ENCODE results near the gene GRIA3. TPM values are rescaled to one million over a fixed set of nuclear protein-coding genes. Genes with fewer than 3 reads are reported as not detected.

Gene GRIA3
- total RNA-seq, 4 donors from 2014 or later: 0.19 to 0.44 TPM; not detected in 2

DNA sequence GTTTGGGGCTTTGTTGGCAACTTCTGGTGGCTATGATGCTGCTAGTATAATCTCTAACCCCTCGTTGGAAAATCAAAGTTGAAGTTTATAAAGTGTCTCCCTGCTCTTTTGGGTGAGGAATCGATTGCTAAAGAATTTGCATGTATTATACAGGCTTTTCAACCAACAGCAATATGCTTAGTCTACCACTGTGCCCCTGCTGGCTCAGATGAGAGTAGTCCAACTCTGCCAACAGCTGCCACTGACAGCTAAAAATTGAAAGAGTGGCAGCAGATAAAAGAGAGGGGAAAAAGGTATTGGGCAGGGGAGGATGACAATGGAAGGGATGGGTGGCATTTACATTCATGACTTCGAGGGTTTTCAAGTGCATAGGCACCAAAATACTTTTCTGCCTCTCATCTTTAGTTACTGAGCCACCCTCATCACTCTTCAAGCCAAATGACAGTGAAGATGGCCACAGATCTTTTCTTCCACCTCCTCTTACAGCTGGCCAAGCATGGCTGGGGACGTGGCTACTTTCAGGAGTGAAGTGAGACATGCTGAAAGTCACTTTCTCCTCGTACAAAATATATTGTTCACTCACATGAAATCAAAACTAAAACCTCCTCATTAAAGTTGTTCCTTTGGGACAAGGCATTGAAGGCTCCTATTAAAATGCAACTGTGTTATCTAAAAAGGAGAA is 2.7 kb upstream of the GRIA3 start:
- DNase-seq: no peak
- no peaks in the 10 kb centered on the region for H3K9me3 ChIP-seq
- intact Hi-C loops (cut with DNase I): no loop called here
- no peaks in the 10 kb centered on the region for H3K36me3 ChIP-seq
- H3K4me1 ChIP-seq: peaks cover 0 to 16% (median 3%) of the 10 kb centered on the region in 3 donors
- H3K4me3 ChIP-seq: no peak overlapping the region
- TF ChIP-seq POLR2A (IDR thresholded peaks at IDR 0.05) (no peak), CTCF (IDR thresholded peaks at IDR 0.05) (no peak)
- H3K27me3 ChIP-seq: peaks cover 0 to 28% (median 4%) of the 10 kb centered on the region in 4 donors
- no peak overlapping the region for H3K27ac ChIP-seq
- 33 to 57% methylated on average over 5 of the region's 5 CpGs for WGBS, 2 donors

GRCh38 chrX:123184866-123185276 is 793 bp downstream of the GRIA3 start:
- H3K4me3 ChIP-seq: peak overlapping the region in 3 of 4 donors; percentile 26 to 55 (median 37)

DNA sequence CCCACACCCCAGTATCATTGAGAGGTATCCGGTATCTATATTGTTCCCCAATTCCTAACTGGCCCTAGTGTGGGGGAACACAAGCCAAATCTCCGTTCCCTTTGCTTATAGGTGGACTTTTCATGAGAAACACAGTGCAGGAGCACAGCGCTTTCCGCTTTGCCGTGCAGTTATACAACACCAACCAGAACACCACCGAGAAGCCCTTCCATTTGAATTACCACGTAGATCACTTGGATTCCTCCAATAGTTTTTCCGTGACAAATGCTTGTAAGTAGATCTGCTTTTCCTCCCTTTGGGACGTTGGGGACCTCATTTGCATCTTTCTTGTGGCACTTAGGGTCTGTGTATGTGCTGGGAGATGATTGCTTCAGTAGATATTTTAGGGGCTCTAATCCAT is 1.6 kb downstream of the GRIA3 start:
- DNase-seq: no peak
- H3K27me3 ChIP-seq: peaks cover 0 to 28% (median 4%) of the 10 kb centered on the region in 4 donors
- peak overlapping the region in 1 of 4 donors; percentile 37 for H3K4me3 ChIP-seq
- H3K4me1 ChIP-seq: peaks cover 0 to 16% (median 3%) of the 10 kb centered on the region in 3 donors
- H3K36me3 ChIP-seq: no peaks in the 10 kb centered on the region
- intact Hi-C loops (cut with DNase I): no loop called here
- H3K9me3 ChIP-seq: no peaks in the 10 kb centered on the region
- WGBS, 2 donors: 48 to 53% methylated on average over 7 to 9 of the region's 9 CpGs
- no peak overlapping the region for H3K27ac ChIP-seq
- TF ChIP-seq POLR2A (IDR thresholded peaks at IDR 0.05): no peak
- no peak for TF ChIP-seq CTCF (IDR thresholded peaks at IDR 0.05)

More at GRCh38 chrX:123184866-123185276, 793 bp downstream of the GRIA3 start:
- WGBS, 2 donors: 58% methylated on average over 15 of the region's 27 CpGs; no CpG with 5 or more reads in 1 of the 2 donors
- TF ChIP-seq CTCF (IDR thresholded peaks at IDR 0.05) (no peak), POLR2A (IDR thresholded peaks at IDR 0.05) (no peak)
- no peaks in the 10 kb centered on the region for H3K36me3 ChIP-seq
- H3K27me3 ChIP-seq: peaks cover 0 to 28% (median 4%) of the 10 kb centered on the region in 4 donors
- no peaks in the 10 kb centered on the region for H3K9me3 ChIP-seq
- peaks cover 0 to 16% (median 3%) of the 10 kb centered on the region in 3 donors for H3K4me1 ChIP-seq
- H3K27ac ChIP-seq: no peak overlapping the region
- intact Hi-C loops (cut with DNase I): no loop called here
- no peak for DNase-seq

DNA sequence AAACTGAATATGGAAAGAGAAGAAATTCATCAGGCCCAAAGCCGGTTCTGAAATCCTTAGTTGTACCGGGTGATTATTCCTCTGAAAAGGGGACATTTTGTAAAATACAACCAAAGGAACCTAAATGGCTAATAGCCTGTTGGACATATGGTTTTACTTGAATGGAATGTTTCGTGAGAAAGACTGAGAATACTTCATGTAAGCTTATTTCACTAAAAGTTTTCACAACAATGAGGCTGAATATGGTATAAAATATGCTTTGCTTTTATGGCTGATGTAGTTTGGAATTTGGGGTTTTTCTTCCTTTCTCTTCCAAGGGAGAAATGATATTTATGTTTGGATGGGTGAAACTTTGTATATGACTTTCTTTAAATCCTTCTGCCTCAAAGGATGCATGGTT is 2.7 kb downstream of the GRIA3 start:
- 77 to 88% methylated on average over 3 of the region's 3 CpGs for WGBS, 2 donors

More for the DNA sequence above, 2.7 kb downstream of the GRIA3 start:
- peaks cover 0 to 28% (median 4%) of the 10 kb centered on the region in 4 donors for H3K27me3 ChIP-seq
- no peak overlapping the region for H3K4me3 ChIP-seq
- H3K36me3 ChIP-seq: no peaks in the 10 kb centered on the region
- intact Hi-C loops (cut with DNase I): no loop called here
- H3K27ac ChIP-seq: no peak overlapping the region
- H3K9me3 ChIP-seq: no peaks in the 10 kb centered on the region
- no peak for DNase-seq
- peaks cover 0 to 16% (median 3%) of the 10 kb centered on the region in 3 donors for H3K4me1 ChIP-seq
- TF ChIP-seq CTCF (IDR thresholded peaks at IDR 0.05): no peak
